Loucy (cell line): ENCODE measurements around the gene PDE11A.

Experiments used
- H2AFZ ChIP-seq: fragments of 200-600 bp; sonication (generic); 2 replicates; pipeline ENCODE4 v1.6.0; 2016; ENCODE audit warnings: antibody characterized with exemption, mild to moderate bottlenecking, low read length, moderate library complexity
- H3F3A ChIP-seq: fragments of 200-600 bp; 2 replicates; pipeline ENCODE4 v1.6.0; 2016; ENCODE audit warnings: antibody characterized with exemption, low read depth, mild to moderate bottlenecking
- H3K27me3 ChIP-seq: fragments of 200-600 bp; sonication (generic); 2 replicates; pipeline ENCODE4 v1.6.1; 2014; ENCODE audit warnings: low read length, mild to moderate bottlenecking; ENCODE audit not compliant: insufficient read depth, poor library complexity, severe bottlenecking
- H3K36me3 ChIP-seq: fragments of 200-600 bp; sonication (generic); 2 replicates; pipeline ENCODE4 v1.6.1; 2016; ENCODE audit warnings: low read length; ENCODE audit not compliant: insufficient read depth
- H3K4me1 ChIP-seq: fragments of 200-600 bp; sonication (generic); 2 replicates; pipeline ENCODE4 v1.5.1; 2014; ENCODE audit warnings: low read length, mild to moderate bottlenecking; ENCODE audit not compliant: insufficient read depth, poor library complexity, severe bottlenecking
- H3K4me2 ChIP-seq: fragments of 200-600 bp; sonication (generic); 2 replicates; pipeline ENCODE4 v1.6.0; 2014; ENCODE audit warnings: antibody characterized with exemption, low read length, low read depth, mild to moderate bottlenecking; ENCODE audit not compliant: poor library complexity, severe bottlenecking
- H3K4me3 ChIP-seq: fragments of 200-600 bp; sonication (generic); 2 replicates; pipeline ENCODE4 v1.5.1; 2014; ENCODE audit warnings: low read length, mild to moderate bottlenecking, mixed read lengths; ENCODE audit not compliant: poor library complexity, severe bottlenecking
- H3K79me2 ChIP-seq: fragments of 200-600 bp; sonication (generic); 2 replicates; pipeline ENCODE4 v1.6.1; 2014; ENCODE audit warnings: low read length; ENCODE audit not compliant: insufficient read depth
- H3K9ac ChIP-seq: fragments of 200-600 bp; sonication (generic); 2 replicates; pipeline ENCODE4 v1.6.0; 2014; ENCODE audit warnings: mild to moderate bottlenecking, low read depth, low read length, moderate library complexity; ENCODE audit not compliant: poor library complexity, severe bottlenecking
- H3K9me2 ChIP-seq: fragments of 200-600 bp; sonication (generic); replicated peaks from 2 replicates; pipeline ENCODE4 v1.6.1; 2016; ENCODE audit warnings: low read depth, low read length, mixed read lengths
- H3K9me3 ChIP-seq: fragments of 200-600 bp; sonication (generic); 2 replicates; pipeline ENCODE4 v1.6.1; 2014; ENCODE audit warnings: mild to moderate bottlenecking, antibody characterized with exemption, low read length, low read depth; ENCODE audit not compliant: insufficient read depth
- H4K20me1 ChIP-seq: fragments of 200-600 bp; sonication (generic); 2 replicates; pipeline ENCODE4 v1.6.0; 2014; ENCODE audit warnings: antibody characterized with exemption, low read length, mild to moderate bottlenecking; ENCODE audit not compliant: insufficient read depth, poor library complexity, severe bottlenecking
- CTCF ChIP-seq: fragments of 200-600 bp; sonication (generic); conservative IDR thresholded peaks from 2 replicates; pipeline ENCODE4 v1.5.1; 2014; ENCODE audit warnings: mild to moderate bottlenecking, antibody characterized with exemption, low read length
- EZH2phosphoT487 ChIP-seq: fragments of 200-600 bp; IDR thresholded peaks from 2 replicates; pipeline ENCODE4 v1.6.1; 2018; ENCODE audit warnings: antibody characterized with exemption, mild to moderate bottlenecking, moderate library complexity, borderline replicate concordance

The PDE11A gene

GRCh38 chr2:177832611-177833433 lies 239.8 kb downstream of the PDE11A start:
- H2AFZ ChIP-seq, result no peak overlapping the region
- no peak overlapping the region for H3K4me3 ChIP-seq
- H3K36me3 ChIP-seq, result no peaks in the 10 kb centered on the region
- H3K27me3 ChIP-seq, result no peaks in the 10 kb centered on the region
- H4K20me1 ChIP-seq, result no peaks in the 10 kb centered on the region
- no peak overlapping the region for H3K9ac ChIP-seq
- no peaks in the 10 kb centered on the region for H3F3A ChIP-seq
- H3K4me2 ChIP-seq, result no peak overlapping the region
- no peaks in the 10 kb centered on the region for H3K9me2 ChIP-seq
- H3K79me2 ChIP-seq, result no peaks in the 10 kb centered on the region
- TF ChIP-seq CTCF (no peak), EZH2phosphoT487 (no peak)
- H3K4me1 ChIP-seq, result no peaks in the 10 kb centered on the region
- peaks cover 13% of the 10 kb centered on the region; the same call in 1 of the 2 replicates for H3K9me3 ChIP-seq

DNA sequence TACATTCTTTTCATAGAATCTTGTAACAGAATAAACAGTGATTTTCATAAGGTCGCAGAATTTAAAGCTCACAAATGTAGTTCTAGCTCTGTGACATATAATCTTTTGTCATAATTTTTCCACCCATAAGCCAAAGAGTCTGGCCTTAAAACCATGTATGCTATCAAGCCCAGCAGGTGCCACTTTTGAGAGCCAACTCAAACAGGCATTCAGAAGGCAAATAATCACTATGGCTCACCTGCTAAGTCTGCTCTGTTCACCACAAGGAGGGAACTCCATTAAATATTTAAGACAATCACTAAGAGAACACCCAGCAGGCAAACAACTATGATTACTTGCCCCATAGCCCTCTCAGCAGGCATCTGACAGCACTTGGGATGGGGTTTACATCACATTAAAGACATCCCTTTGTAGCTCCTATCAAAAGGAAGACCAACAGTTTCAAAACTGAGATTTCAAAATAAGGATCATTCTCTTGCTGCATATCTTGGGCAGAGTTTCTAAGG lies 241.6 kb downstream of the PDE11A start:
- Histone ChIP-seq H3K9me2 (no peaks in the 10 kb centered on the region), H2AFZ (no peak overlapping the region; the same call in 1 of the 2 replicates), H3K4me3 (no peak overlapping the region), H3K27me3 (no peaks in the 10 kb centered on the region), H3K9ac (no peak overlapping the region), H3K4me1 (no peaks in the 10 kb centered on the region), H4K20me1 (no peaks in the 10 kb centered on the region), H3K79me2 (no peaks in the 10 kb centered on the region), H3F3A (no peaks in the 10 kb centered on the region), H3K36me3 (no peaks in the 10 kb centered on the region), H3K9me3 (peaks cover 11% of the 10 kb centered on the region; the same call in 1 of the 2 replicates), H3K4me2 (no peak overlapping the region)
- TF ChIP-seq EZH2phosphoT487 (no peak), CTCF (no peak)

- no peaks in the 10 kb centered on the region for H3F3A ChIP-seq
- TF ChIP-seq EZH2phosphoT487, result no peak
- no peak for TF ChIP-seq CTCF
- H3K27me3 ChIP-seq, result no peaks in the 10 kb centered on the region
- H3K9ac ChIP-seq, result no peak overlapping the region
- no peaks in the 10 kb centered on the region for H3K9me3 ChIP-seq
- H3K79me2 ChIP-seq, result no peaks in the 10 kb centered on the region
- H3K9me2 ChIP-seq, result no peaks in the 10 kb centered on the region
- no peaks in the 10 kb centered on the region for H3K36me3 ChIP-seq
- H2AFZ ChIP-seq, result no peak overlapping the region
- no peaks in the 10 kb centered on the region for H3K4me1 ChIP-seq
- no peaks in the 10 kb centered on the region for H4K20me1 ChIP-seq
- H3K4me3 ChIP-seq, result no peak overlapping the region
- no peak overlapping the region for H3K4me2 ChIP-seq
Observed at GRCh38 chr2:177828557-177828956, 244.0 kb downstream of the PDE11A start.
